Peyer's patch (tissue), 4 donors: ENCODE measurements around the gene NEDD9. TPM values are rescaled to one million over a fixed set of nuclear protein-coding genes. Genes with fewer than 3 reads are reported as not detected.

Experiments used
- DNase-seq, 3 donors: peaks; one replicate each; pipeline ENCODE4 v3.0.0-alpha.2; 2017 to 2019
- H3K27ac ChIP-seq, 4 donors: fragments of 200-600 bp; sonication (generic); one replicate each; pipeline ENCODE4 v1.5.1; 2016 to 2019
- H3K27me3 ChIP-seq, 2 donors: fragments of 200-600 bp; sonication (generic); one replicate each; pipeline ENCODE4 v1.5.1; 2019
- H3K36me3 ChIP-seq, 3 donors: fragments of 200-600 bp; sonication (generic); one replicate each; pipeline ENCODE4 v1.5.1; 2016 to 2019
- H3K4me1 ChIP-seq, 4 donors: fragments of 200-600 bp; sonication (generic); one replicate each; pipeline ENCODE4 v1.5.1; 2016 to 2019
- H3K4me3 ChIP-seq, 4 donors: fragments of 200-600 bp; sonication (generic); 1 replicate in 3 of 4; 2 replicates in 1 of 4; pipeline ENCODE4 v1.5.1; 2016 to 2019; ENCODE audit warnings: mild to moderate bottlenecking in 1 of 4
- H3K9me3 ChIP-seq, 4 donors: fragments of 200-600 bp; sonication (generic); one replicate each; pipeline ENCODE4 v1.5.1; 2016 to 2019; ENCODE audit warnings: mild to moderate bottlenecking in 1 of 4
- POLR2A ChIP-seq, 2 donors: fragments of 450-650 bp; IDR thresholded peaks; one replicate each; pipeline ENCODE4 v1.5.1; 2017; ENCODE audit warnings: antibody characterized with exemption in 2 of 2, mild to moderate bottlenecking in 2 of 2, moderate library complexity in 2 of 2
- total RNA-seq, 4 donors: library from RNA; depleted of rRNA; stranded (reverse); fragments of >200 nt; gene quantifications; one replicate each; pipeline ENCODE4 v1.1.0, GENCODE V29; 2016
- TF ChIP-seq, protein P1 (sequence below), 6 experiments: fragments of 450-650 bp in 4 of 6; fragments of 200-600 bp in 2 of 6; sonication (generic) in 1 of 6; IDR thresholded peaks; one replicate each; pipeline ENCODE4 v1.5.1; 2017 to 2019; ENCODE audit warnings: antibody characterized with exemption in 6 of 6, mild to moderate bottlenecking in 3 of 6, moderate library complexity in 1 of 6

Gene NEDD9
- total RNA-seq, 4 donors from 2014 or later = 63.9 to 97.0 (median 87.5) TPM

DNA sequence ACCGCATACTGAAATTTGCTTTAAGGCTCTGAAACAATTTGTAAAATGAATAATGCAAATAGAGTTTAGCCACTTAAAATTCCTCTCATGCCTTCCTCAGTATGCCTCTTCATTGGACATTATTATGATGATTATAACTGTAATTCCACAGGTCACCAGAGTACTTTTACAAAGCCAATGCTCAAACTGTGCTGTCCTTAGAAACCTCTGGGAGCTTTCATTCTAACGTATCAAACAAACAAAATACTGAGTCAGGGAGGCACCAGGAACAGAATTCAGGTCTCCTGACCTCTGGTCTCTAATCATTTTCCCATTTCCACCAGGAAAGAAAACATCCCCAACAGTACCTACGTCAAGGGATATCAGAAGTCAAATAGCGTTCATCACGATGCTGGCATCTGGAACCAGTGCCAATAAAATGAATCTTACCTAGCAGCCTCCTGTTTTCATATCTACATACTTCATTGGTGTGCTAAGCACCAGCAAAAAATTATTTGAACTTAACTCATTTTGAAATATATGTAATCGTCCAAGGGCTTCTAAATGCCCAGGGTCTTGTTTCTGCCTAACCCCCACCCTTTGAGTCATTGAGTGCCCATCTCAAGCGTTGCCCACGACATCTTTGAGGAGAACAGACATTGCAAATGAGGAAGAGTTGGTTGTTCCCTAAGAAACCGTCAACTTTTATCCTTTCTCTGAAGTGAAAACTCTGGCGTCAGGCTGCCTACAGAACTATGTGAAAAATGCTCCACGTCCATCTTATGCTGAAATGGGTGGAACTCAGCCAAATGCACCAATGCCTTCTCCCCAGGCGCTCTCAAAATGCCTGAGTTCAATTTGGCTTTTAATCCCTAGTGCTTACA is 37.9 kb downstream of the NEDD9 start:
- Histone ChIP-seq H3K4me1 (peaks cover 0 to 13% (median 6%) of the 10 kb centered on the region in 4 donors), H3K4me3 (no peak overlapping the region), H3K9me3 (no peaks in the 10 kb centered on the region), H3K27ac (peak overlapping the region in 2 of 4 donors; percentile 12 to 21), H3K36me3 (peaks cover 0 to 74% (median 6%) of the 10 kb centered on the region in 3 donors), H3K27me3 (no peaks in the 10 kb centered on the region)
- DNase-seq = no peak
- TF ChIP-seq, protein P1, sequence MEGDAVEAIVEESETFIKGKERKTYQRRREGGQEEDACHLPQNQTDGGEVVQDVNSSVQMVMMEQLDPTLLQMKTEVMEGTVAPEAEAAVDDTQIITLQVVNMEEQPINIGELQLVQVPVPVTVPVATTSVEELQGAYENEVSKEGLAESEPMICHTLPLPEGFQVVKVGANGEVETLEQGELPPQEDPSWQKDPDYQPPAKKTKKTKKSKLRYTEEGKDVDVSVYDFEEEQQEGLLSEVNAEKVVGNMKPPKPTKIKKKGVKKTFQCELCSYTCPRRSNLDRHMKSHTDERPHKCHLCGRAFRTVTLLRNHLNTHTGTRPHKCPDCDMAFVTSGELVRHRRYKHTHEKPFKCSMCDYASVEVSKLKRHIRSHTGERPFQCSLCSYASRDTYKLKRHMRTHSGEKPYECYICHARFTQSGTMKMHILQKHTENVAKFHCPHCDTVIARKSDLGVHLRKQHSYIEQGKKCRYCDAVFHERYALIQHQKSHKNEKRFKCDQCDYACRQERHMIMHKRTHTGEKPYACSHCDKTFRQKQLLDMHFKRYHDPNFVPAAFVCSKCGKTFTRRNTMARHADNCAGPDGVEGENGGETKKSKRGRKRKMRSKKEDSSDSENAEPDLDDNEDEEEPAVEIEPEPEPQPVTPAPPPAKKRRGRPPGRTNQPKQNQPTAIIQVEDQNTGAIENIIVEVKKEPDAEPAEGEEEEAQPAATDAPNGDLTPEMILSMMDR (IDR thresholded peaks at IDR 0.05) = peak in 2 of 6 experiments; percentile 4 to 10
- TF ChIP-seq POLR2A (IDR thresholded peaks at IDR 0.05) = no peak

DNA sequence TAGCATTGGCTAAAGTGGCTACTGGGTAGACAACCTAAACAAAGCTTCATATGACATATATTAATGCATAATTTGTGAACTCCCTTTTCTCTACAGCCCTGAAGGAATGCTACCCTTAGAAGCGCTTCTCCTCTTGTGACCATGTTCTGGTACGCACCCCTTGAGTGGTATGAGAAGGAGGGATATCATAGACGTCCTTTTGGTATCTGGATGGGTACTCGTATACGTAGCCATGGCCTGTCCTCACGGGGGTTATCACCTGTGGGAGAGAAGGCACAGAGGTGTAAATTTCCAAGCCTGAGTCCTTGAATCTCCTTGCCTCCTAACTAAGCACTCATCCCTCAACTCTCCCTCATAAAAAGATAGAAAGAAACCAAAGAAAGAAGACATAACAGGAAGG is 39.0 kb downstream of the NEDD9 start:
- Histone ChIP-seq H3K36me3 (peaks cover 0 to 78% (median 6%) of the 10 kb centered on the region in 3 donors), H3K4me3 (no peak overlapping the region), H3K27me3 (no peaks in the 10 kb centered on the region), H3K9me3 (no peaks in the 10 kb centered on the region), H3K4me1 (peaks cover 0 to 5% (median under 1%) of the 10 kb centered on the region in 4 donors), H3K27ac (no peak overlapping the region)
- TF ChIP-seq POLR2A (IDR thresholded peaks at IDR 0.05) = no peak
- TF ChIP-seq, protein P1 (IDR thresholded peaks at IDR 0.05) = no peak
- no peak for DNase-seq

GRCh38 chr6:11192167-11192566 is 40.3 kb downstream of the NEDD9 start:
- Histone ChIP-seq H3K27me3 (no peaks in the 10 kb centered on the region), H3K36me3 (peaks cover 0 to 78% (median 6%) of the 10 kb centered on the region in 3 donors), H3K4me1 (no peaks in the 10 kb centered on the region), H3K27ac (no peak overlapping the region), H3K4me3 (no peak overlapping the region), H3K9me3 (no peaks in the 10 kb centered on the region)
- no peak for DNase-seq
- no peak for TF ChIP-seq POLR2A (IDR thresholded peaks at IDR 0.05)
- TF ChIP-seq, protein P1 (IDR thresholded peaks at IDR 0.05) = no peak

DNA sequence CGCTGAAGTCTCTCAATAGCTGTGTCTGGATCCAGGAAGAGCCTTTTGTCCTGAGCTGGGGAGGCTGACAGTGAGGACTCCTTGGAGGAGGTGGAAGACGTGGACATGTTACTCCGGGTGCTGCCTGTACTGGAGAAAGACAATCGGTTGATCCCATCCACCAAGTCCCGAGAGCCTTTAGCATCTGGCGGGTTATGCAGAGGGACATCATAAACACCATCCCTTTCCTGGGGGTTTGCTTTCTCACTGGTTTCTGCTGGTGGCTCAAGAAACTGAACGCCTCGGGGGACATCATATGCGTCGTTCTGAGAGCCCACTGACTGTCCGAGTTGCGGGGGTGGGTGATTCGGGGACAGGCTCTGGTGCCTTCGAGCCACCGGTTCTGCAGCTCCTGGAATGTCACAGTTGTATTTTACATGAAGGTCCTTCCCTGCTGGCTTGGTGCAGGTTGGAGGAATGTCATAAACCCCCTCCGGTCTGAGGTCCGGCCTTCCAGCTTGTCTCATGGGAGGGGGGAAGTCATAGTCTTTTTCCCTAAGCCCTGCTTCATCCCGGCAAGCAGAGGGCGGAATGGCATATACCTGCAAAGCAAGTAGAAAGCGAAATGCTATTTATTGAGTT is 41.7 kb downstream of the NEDD9 start:
- H3K4me1 ChIP-seq = no peaks in the 10 kb centered on the region
- no peak for DNase-seq
- no peak overlapping the region for H3K27ac ChIP-seq
- no peaks in the 10 kb centered on the region for H3K9me3 ChIP-seq
- no peaks in the 10 kb centered on the region for H3K27me3 ChIP-seq
- TF ChIP-seq POLR2A (IDR thresholded peaks at IDR 0.05) = no peak
- TF ChIP-seq, protein P1 (IDR thresholded peaks at IDR 0.05) = no peak
- peaks cover 0 to 80% (median 6%) of the 10 kb centered on the region in 3 donors for H3K36me3 ChIP-seq
- H3K4me3 ChIP-seq = no peak overlapping the region

DNA sequence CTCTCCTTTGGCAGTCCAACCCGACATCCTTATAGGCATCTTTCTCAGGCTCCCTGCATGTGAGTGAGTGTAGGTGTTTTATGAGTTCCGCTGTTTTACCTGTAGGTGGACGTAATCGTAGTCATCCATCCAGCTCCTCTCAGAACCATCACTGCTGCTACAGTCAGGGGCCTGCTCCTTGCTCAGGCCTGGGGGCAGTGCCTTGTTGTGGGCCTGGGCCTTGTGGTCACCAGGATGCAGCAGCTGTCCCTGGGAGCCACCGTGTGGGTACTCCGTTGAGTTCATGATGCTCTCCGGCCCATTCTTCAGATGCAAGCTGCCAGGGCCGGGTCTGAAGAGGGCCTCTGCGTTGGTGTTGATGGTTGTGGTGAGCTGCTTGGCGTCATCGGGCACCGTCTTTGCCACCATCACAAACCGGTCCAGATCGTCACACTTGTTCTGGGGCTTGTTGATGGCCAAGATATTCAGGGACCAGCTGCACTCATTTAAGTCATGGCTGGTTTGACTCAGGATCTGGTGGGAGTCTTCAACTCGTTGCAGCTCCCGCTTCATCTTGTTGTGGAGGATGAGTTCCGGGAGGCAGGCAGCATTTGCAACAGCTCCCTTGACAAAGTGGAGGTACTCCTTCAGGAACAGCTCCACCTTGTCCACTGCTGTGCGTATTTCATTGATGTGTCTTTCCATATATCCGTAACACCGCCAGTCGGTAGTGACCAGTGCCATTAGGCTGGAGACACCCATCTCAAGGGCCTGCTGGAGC is 42.4 kb downstream of the NEDD9 start:
- no peak for TF ChIP-seq POLR2A (IDR thresholded peaks at IDR 0.05)
- TF ChIP-seq, protein P1 (IDR thresholded peaks at IDR 0.05) = no peak
- H3K36me3 ChIP-seq = peaks cover 0 to 87% (median 6%) of the 10 kb centered on the region in 3 donors

More for the DNA sequence above, 42.4 kb downstream of the NEDD9 start:
- Histone ChIP-seq H3K27me3 (no peaks in the 10 kb centered on the region), H3K4me3 (no peak overlapping the region), H3K27ac (no peak overlapping the region), H3K9me3 (no peaks in the 10 kb centered on the region), H3K4me1 (no peaks in the 10 kb centered on the region)
- DNase-seq = no peak
